ENCODE results near the gene DAB1. TPM values are rescaled to one million over a fixed set of nuclear protein-coding genes. Genes with fewer than 3 reads are reported as not detected.
A peak's percentile ranks its signal among the peaks of the same experiment; 100 is the strongest.

The DAB1 gene
- total RNA-seq: under 1 TPM; 0.54 to 0.72 TPM

DNA sequence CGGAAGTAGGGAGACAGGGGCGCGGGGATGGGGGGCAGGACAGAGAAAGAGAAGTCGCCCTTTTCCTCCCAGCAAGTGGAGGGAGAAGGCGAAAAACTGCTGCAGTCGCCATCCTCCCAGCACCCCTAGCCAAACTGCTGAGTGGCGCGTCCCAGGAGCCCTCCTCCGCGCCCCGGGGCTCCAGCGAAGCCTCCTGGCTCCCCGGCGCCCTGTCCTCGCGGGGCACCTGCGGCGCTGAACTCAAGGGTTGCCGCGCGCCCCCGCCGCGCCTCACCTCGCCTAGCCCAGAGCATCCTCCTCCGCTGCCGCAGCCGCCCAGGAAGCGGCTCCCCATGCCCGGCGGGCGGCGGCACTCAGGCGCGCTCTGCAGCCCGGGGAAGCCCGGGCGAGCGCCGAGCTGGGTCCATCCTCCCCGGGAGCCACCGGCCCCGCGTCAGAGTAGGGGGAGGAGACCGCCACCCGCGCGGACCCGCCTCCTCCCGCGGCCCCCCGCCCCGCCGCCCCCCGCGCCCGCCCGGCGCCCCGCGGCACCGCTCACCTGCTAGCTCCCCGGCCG is at the start of gene DAB1:
TSS of gene DAB1 (minus strand) at position 405 of the 556 bp plus-strand sequence. CDS start 133,030 bp downstream, outside the sequence.
- ATAC-seq (ENCODE audit: low read depth): peak; percentile 72
- Mint-ChIP-seq H3K27ac (no peak within 1 kb of the TSS), H3K36me3 (no peaks in the 10 kb centered on the region), H3K4me3 (peak within 1 kb of the TSS; percentile 45), H3K4me1 (no peaks in the 10 kb centered on the region), H3K27me3 (peaks cover 55% of the 10 kb centered on the region), H3K9me3 (no peaks in the 10 kb centered on the region)
- POLR2A ChIA-PET: no interaction called here
- DNase-seq: peak; percentile 41

DNA sequence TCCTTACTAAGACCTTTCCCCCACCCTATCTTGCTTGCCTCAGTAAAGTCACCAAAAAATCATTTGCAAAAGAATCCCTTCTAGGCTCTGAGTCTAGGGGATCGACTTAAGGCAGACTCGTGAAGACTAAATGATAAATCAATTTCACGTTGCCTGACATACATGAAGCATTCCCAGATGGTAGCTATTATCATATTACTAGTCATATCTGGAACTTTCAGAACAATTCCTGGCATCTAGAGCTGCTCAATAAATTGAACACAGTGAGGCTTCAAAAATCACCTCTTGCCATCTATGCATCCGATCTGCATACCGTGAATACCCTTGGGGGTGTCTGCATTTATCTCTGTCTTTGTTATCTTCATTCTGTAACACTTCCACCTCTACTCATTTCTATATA is 49.6 kb upstream of the DAB1 start:
- no peak overlapping the region for H3K27ac Mint-ChIP-seq
- no peaks in the 10 kb centered on the region for H3K36me3 Mint-ChIP-seq
- no peaks in the 10 kb centered on the region for H3K9me3 Mint-ChIP-seq
- no peak overlapping the region for H3K4me3 Mint-ChIP-seq
- POLR2A ChIA-PET: no interaction called here
- no peak for DNase-seq
- H3K4me1 Mint-ChIP-seq: no peaks in the 10 kb centered on the region
- no peak for ATAC-seq (ENCODE audit: low read depth)
- H3K27me3 Mint-ChIP-seq: peaks cover 2% of the 10 kb centered on the region

DNA sequence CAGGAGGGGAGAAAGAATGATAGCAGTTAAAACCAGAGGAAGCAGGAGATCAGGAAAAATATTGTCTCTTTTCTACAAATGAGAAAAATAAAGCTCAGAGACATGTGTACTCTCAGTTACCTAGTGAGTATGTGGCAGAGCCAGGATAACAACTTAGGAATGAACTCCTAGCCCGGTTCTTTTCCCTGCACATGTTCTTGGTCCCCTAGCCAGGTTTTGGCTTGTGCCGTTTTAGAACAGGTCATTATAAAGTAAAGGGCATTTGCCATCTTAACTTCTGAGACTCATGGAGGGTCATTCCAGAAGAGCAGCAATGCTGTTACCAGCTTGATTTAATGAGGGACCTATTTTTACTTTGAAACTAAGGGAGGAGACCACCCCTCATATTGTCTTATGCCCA is 48.1 kb upstream of the DAB1 start:
- Mint-ChIP-seq H3K36me3 (no peaks in the 10 kb centered on the region), H3K9me3 (no peaks in the 10 kb centered on the region), H3K27me3 (peaks cover 2% of the 10 kb centered on the region), H3K4me1 (no peaks in the 10 kb centered on the region), H3K27ac (no peak overlapping the region), H3K4me3 (no peak overlapping the region)
- DNase-seq (no peak), ATAC-seq (ENCODE audit: low read depth) (no peak)
- POLR2A ChIA-PET: no interaction called here

DNA sequence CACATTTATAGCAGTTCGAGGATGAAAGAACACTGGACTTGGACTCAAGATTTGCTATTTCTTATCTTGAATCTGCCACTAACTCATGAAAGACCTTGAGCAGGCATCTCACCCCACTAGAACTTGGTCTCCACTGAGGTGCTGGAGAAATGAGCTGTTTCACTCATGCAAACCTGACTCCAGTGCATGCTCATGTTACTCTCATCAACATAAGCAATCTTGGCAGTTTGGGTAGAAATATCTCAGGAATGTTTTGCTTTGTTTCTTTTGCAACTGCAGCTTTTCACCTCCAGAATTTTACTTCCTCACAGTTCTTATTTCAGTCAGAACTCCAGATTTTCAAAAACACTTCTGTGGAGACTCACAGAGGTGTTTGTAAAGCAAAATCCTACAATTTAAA is 46.2 kb upstream of the DAB1 start:
- Mint-ChIP-seq H3K4me1 (no peaks in the 10 kb centered on the region), H3K27me3 (peaks cover 4% of the 10 kb centered on the region), H3K27ac (no peak overlapping the region), H3K4me3 (no peak overlapping the region), H3K9me3 (no peaks in the 10 kb centered on the region), H3K36me3 (no peaks in the 10 kb centered on the region)
- ATAC-seq (ENCODE audit: low read depth) (no peak), DNase-seq (no peak)
- POLR2A ChIA-PET: no interaction called here

DNA sequence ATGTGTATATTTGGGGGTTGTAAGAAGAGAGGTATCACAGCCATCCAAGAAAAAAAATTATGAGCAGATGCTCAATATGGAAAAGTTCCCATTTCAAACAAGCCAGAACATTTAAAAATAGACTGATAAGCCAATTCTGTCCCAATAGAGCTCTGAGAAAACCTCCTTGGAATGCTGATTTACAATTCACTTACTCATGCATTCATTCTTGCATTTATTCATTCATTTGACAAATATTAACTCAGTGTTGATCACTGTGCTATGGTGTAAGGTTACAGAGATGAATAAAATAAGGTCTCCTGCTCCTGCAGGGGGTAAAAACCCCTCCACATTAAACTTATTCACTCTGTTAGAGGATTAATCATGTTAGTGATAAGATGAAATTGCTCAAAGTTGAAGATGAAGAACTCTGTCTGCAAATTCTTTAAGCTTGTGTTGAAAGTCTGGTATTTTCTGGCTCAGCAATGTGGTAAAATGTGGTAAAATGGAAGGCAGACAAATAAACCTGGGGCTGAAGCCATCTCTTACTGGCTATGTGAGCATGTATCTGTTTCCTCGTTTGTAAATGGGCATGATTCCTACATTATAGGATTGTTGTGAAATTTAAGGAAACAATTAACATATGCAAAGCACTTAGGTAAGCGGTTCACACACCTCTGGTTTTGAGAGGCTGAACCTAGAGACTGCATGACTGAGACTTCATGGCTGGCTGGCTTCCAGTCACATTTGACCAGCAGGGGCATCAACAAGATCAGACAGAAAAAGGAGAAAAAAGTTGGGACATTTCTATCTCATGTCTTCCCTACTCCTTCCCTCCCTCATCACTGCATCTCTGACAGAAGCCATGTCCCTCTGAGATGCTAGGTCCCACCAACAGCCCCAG is 45.0 kb upstream of the DAB1 start:
- H3K27me3 Mint-ChIP-seq: peaks cover 4% of the 10 kb centered on the region
- H3K4me3 Mint-ChIP-seq: no peak overlapping the region
- H3K9me3 Mint-ChIP-seq: no peaks in the 10 kb centered on the region
- POLR2A ChIA-PET: no interaction called here
- no peak overlapping the region for H3K27ac Mint-ChIP-seq
- H3K36me3 Mint-ChIP-seq: no peaks in the 10 kb centered on the region
- DNase-seq (no peak), ATAC-seq (ENCODE audit: low read depth) (no peak)
- H3K4me1 Mint-ChIP-seq: no peaks in the 10 kb centered on the region

DNA sequence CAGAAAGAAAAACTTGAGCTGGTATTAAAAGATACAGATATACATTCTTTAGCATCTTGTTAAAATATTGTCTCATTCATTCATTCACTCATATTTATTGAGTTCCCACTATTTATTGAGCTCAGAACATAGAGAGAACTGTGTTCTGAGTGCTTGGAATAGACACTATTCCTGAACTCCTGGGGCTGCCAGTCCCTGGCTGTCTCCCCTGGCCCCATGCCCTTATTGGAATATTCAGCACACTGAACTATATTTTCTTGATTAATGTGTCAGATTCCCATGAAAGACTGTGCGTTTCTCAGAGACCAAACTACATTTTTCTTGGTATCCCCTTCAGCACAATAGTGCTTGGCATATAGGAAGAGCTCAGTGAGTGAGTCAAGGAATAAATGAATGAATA is 44.0 kb upstream of the DAB1 start:
- Mint-ChIP-seq H3K27me3 (peaks cover 4% of the 10 kb centered on the region), H3K27ac (no peak overlapping the region), H3K4me1 (no peaks in the 10 kb centered on the region), H3K9me3 (no peaks in the 10 kb centered on the region), H3K4me3 (no peak overlapping the region), H3K36me3 (no peaks in the 10 kb centered on the region)
- no peak for DNase-seq
- no peak for ATAC-seq (ENCODE audit: low read depth)
- POLR2A ChIA-PET: no interaction called here

DNA sequence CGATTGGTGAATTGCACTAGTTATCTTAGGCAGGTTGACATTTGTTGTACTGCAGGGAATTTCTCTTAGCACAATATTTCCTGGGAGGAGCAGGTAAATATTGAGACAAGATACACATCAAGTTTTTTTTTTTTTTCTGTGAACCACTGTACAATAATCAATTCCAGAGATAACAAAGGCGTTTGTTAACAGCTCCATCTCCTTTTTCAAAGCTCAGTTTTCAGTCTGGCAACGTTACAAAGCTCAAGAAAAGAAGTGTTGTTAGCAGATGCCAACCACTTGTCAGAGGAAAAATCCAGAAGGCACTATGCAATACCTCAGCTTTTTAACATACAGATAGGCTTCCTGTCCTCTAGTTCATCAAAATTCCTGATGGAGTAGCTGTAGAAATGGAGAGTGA is 40.9 kb upstream of the DAB1 start:
- ATAC-seq (ENCODE audit: low read depth) (no peak), DNase-seq (no peak)
- Mint-ChIP-seq H3K27ac (no peak overlapping the region), H3K4me3 (no peak overlapping the region), H3K4me1 (no peaks in the 10 kb centered on the region), H3K27me3 (peaks cover 4% of the 10 kb centered on the region), H3K36me3 (no peaks in the 10 kb centered on the region), H3K9me3 (no peaks in the 10 kb centered on the region)
- POLR2A ChIA-PET: no interaction called here

DNA sequence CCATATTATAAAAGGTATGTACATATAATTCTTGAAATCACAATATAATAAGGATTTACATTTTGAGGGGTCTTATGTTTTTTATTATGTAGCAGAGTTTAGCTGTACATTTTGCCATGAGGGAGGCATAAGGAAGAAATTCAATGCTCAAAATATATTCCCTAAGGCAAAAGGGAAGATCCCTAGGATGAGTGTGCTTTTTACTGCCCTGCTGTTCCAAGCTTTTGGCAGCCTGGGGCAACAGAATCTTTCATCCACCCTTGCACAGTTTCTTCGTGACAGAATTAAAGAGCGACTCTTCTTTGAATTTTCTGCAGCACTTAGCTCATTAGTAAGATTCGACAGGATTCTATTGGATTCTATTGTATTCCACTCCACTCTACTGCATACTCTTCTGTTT is 39.5 kb upstream of the DAB1 start:
- Mint-ChIP-seq H3K4me3 (no peak overlapping the region), H3K9me3 (no peaks in the 10 kb centered on the region), H3K4me1 (no peaks in the 10 kb centered on the region), H3K36me3 (no peaks in the 10 kb centered on the region), H3K27ac (no peak overlapping the region), H3K27me3 (peaks cover 2% of the 10 kb centered on the region)
- POLR2A ChIA-PET: no interaction called here
- ATAC-seq (ENCODE audit: low read depth) (no peak), DNase-seq (no peak)

DNA sequence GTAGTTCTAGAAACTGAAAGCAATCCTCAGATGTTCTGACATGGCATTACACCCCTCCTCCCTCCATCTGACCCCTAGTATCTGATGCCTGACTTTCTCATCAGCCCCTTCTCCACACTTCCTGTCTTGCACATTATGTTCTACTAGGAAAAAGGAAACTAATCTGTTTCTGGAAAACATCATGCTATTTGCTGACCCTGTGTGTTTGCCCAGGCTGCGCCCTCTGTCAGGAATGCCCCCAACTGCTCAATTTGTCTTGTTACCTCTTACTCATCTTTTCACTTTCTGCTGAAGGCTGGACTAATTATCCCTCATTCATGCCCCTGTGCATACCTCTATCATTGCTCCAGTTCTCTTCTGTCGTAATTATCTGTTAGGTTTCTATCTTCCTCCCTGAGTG is 37.5 kb upstream of the DAB1 start:
- H3K4me1 Mint-ChIP-seq: no peaks in the 10 kb centered on the region
- no peaks in the 10 kb centered on the region for H3K9me3 Mint-ChIP-seq
- no peaks in the 10 kb centered on the region for H3K27me3 Mint-ChIP-seq
- ATAC-seq (ENCODE audit: low read depth) (no peak), DNase-seq (no peak)
- H3K36me3 Mint-ChIP-seq: no peaks in the 10 kb centered on the region
- H3K4me3 Mint-ChIP-seq: no peak overlapping the region
- POLR2A ChIA-PET: no interaction called here
- no peak overlapping the region for H3K27ac Mint-ChIP-seq

DNA sequence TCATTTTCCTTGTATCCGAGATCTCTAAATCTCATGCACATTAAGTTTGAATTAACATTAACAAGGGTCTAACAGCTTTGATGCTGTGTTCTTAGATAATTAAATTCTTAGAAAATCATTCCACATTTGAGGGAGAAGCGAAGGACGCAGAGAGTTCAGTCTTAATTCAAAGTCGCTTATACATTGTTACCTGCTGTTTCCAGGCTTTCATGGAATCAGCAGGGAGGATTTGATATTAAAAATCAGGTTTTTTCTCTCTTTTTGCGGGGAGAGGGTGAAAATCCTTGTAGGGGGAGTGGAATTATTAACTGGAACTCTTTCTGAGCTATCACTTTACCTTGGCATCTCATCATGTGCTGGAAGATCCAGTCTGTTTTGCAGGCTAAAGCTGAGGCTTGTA is 27.7 kb upstream of the DAB1 start:
- Mint-ChIP-seq H3K9me3 (no peaks in the 10 kb centered on the region), H3K27ac (no peak overlapping the region), H3K4me3 (no peak overlapping the region), H3K27me3 (peaks cover 6% of the 10 kb centered on the region), H3K4me1 (no peaks in the 10 kb centered on the region), H3K36me3 (no peaks in the 10 kb centered on the region)
- ATAC-seq (ENCODE audit: low read depth) (no peak), DNase-seq (no peak)
- POLR2A ChIA-PET: no interaction called here

DNA sequence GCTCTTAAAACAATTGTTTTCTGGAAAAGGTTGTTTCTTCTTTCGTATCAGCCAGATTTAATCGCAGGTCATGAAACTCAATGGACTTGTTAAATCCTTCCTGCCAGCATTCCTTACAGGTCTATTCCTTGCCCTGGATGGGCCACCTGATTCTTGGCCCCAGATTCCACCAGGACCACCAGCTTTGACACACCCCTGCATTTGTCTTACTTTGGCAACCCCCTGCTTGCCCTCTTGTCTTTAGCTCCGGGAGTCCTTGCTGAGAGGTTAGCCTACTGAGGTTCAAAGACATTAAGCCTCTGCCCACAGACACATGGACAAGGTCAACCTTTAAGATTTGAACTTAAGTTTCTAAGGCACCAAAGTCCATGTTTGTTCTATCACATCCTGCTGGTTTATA is 27.1 kb upstream of the DAB1 start:
- Mint-ChIP-seq H3K4me3 (no peak overlapping the region), H3K4me1 (no peaks in the 10 kb centered on the region), H3K27ac (no peak overlapping the region), H3K27me3 (peaks cover 8% of the 10 kb centered on the region), H3K9me3 (no peaks in the 10 kb centered on the region), H3K36me3 (no peaks in the 10 kb centered on the region)
- ATAC-seq (ENCODE audit: low read depth) (no peak), DNase-seq (no peak)
- POLR2A ChIA-PET: no interaction called here

DNA sequence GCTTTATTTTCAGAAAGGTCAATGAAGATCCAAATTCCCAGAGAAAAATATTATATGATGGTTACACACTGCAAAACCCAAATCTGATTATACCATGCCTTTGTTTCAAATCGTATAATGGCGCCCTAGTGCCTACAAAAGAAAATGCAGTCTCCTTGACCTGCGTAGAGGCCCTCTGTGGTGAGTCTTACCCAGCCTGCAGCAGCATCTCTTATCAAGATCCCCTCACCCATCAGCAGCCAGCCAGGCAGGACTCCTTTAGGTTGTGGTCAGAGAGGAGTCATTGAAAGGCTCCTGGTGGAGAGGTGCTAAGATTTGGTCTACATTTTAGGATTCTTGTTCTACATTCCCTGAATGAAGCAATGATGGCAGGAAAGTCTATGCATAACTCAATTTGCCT is 23.7 kb upstream of the DAB1 start:
- ATAC-seq (ENCODE audit: low read depth) (no peak), DNase-seq (no peak)
- no peak overlapping the region for H3K27ac Mint-ChIP-seq
- peaks cover 5% of the 10 kb centered on the region for H3K27me3 Mint-ChIP-seq
- POLR2A ChIA-PET: no interaction called here
- H3K4me1 Mint-ChIP-seq: no peaks in the 10 kb centered on the region
- H3K4me3 Mint-ChIP-seq: no peak overlapping the region
- no peaks in the 10 kb centered on the region for H3K9me3 Mint-ChIP-seq
- no peaks in the 10 kb centered on the region for H3K36me3 Mint-ChIP-seq

DNA sequence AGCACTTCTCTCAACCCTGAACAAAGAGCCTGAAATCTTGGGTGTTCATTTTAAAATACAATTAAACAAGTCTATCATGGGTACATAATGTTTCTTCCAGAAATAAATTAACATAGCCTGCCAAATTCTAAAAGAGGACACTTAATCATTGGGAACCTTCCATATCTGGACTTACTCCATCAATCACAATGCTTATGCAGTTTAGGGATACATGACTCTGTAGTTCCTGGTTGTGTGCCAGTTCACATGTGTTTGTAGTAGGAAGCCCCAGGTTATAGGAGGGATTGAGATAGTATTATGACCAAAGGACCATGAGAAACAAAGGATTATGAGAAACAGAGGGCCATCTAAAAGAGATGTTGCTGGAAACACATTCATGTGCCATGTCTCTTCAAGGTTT is 19.1 kb upstream of the DAB1 start:
- Mint-ChIP-seq H3K4me3 (no peak overlapping the region), H3K27ac (no peak overlapping the region), H3K9me3 (no peaks in the 10 kb centered on the region), H3K27me3 (peaks cover 2% of the 10 kb centered on the region), H3K36me3 (no peaks in the 10 kb centered on the region), H3K4me1 (no peaks in the 10 kb centered on the region)
- no peak for ATAC-seq (ENCODE audit: low read depth)
- no peak for DNase-seq
- POLR2A ChIA-PET: no interaction called here

DNA sequence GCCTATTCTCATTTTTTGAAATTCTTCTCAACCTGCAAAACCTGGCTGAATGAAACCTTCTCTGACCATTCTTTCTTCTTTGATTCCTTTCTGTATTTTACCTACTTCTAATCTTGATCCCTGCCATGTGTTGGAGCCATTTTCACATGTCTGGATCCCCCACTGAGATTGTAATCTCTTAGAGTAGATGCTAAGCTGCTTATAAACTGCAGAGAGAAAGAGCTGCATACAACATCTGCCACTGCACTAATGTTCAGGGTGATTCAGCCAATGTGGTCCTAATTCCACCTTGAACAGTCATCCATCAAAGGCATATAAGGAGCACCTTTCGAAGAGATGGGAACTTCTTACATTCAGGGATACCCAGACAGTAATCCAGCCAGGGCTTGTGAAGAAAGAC is 16.2 kb upstream of the DAB1 start:
- no peak overlapping the region for H3K4me3 Mint-ChIP-seq
- ATAC-seq (ENCODE audit: low read depth) (no peak), DNase-seq (no peak)
- no peaks in the 10 kb centered on the region for H3K36me3 Mint-ChIP-seq
- no peaks in the 10 kb centered on the region for H3K4me1 Mint-ChIP-seq
- no peaks in the 10 kb centered on the region for H3K27me3 Mint-ChIP-seq
- H3K27ac Mint-ChIP-seq: no peak overlapping the region
- H3K9me3 Mint-ChIP-seq: no peaks in the 10 kb centered on the region
- POLR2A ChIA-PET: no interaction called here

All from activated naive CD8-positive, alpha-beta T cell treated with anti-CD3 and anti-CD28 coated beads, Interleukin-2, amount 10 ng/mL, durations not matched to agents 7 days and 5 days (primary cell).